IMR-90 (cell line): ENCODE measurements around the gene FAF1. TPM values are rescaled to one million over a fixed set of nuclear protein-coding genes. Genes with fewer than 3 reads are reported as not detected.

Experiments
- ATAC-seq: fragments of 200-7000 bp; cut with Tn5 transposase; 2 replicates; pipeline ENCODE4 v1.9.1; 2020; ENCODE audit warnings: low read depth, mild to moderate bottlenecking, moderate library complexity
- BruUV-seq: library from RNA; stranded (reverse); fragments of 400-500 nt; replicated peaks from 2 replicates; lab custom pipeline; 2021; lab: Mats Ljungman, UMichigan
- CTCF ChIA-PET: fragments of 300-600 bp; formaldehyde crosslinking; extraction: SDS; loops from one replicate; lab custom pipeline; 2021; ENCODE audit warnings: antibody characterized with exemption; lab: Yijun Ruan, JAX
- POLR2A ChIA-PET: fragments of 300-600 bp; sonication (Branson Sonifier 250); formaldehyde crosslinking; loops from one replicate; lab custom pipeline; 2022; ENCODE audit warnings: antibody characterized with exemption; ENCODE audit not compliant: unreplicated experiment; lab: Charles Lee
- DNase-seq: peaks from one replicate; pipeline ENCODE4 v3.0.0; 2013
- H2AFZ ChIP-seq: replicated peaks from 2 replicates; pipeline ENCODE3; 2013; ENCODE audit warnings: low read length, mild to moderate bottlenecking; ENCODE audit not compliant: poor library complexity
- H2AK5ac ChIP-seq: 2 replicates; pipeline ENCODE4 v1.6.1; 2013; ENCODE audit warnings: low read depth, low read length, inconsistent platforms
- H2AK9ac ChIP-seq: replicated peaks from 2 replicates; pipeline ENCODE3; 2013; ENCODE audit warnings: mild to moderate bottlenecking, low read depth, low read length, moderate library complexity; ENCODE audit not compliant: poor library complexity
- H2BK120ac ChIP-seq: 2 replicates; pipeline ENCODE4 v1.6.1; 2013; ENCODE audit warnings: low read depth, low read length, inconsistent platforms
- H2BK15ac ChIP-seq: 3 replicates; pipeline ENCODE4 v1.6.1; 2013; ENCODE audit warnings: low read depth, low read length, inconsistent platforms
- H2BK20ac ChIP-seq: 2 replicates; pipeline ENCODE4 v1.6.1; 2013; ENCODE audit warnings: low read depth, mild to moderate bottlenecking, inconsistent platforms, low read length, moderate library complexity
- H2BK5ac ChIP-seq: 2 replicates; pipeline ENCODE4 v1.6.1; 2013; ENCODE audit warnings: mild to moderate bottlenecking, low read depth, low read length, inconsistent platforms; ENCODE audit not compliant: poor library complexity, severe bottlenecking
- H3K14ac ChIP-seq: replicated peaks from 2 replicates; pipeline ENCODE4 v1.6.1; 2013; ENCODE audit warnings: low read depth, low read length, inconsistent platforms
- H3K18ac ChIP-seq: 2 replicates; pipeline ENCODE4 v1.6.1; 2013; ENCODE audit warnings: low read depth, low read length, control low read depth
- H3K23ac ChIP-seq: 2 replicates; pipeline ENCODE4 v1.6.1; 2013; ENCODE audit warnings: low read depth, low read length, inconsistent platforms
- H3K27ac ChIP-seq: 2 replicates; pipeline ENCODE4 v1.5.1; 2013; ENCODE audit warnings: mild to moderate bottlenecking, control low read depth, low read length; ENCODE audit not compliant: insufficient read depth
- H3K27me3 ChIP-seq: 2 replicates; pipeline ENCODE4 v1.6.1; 2013; ENCODE audit warnings: low read length; ENCODE audit not compliant: control insufficient read depth, insufficient read depth
- H3K36me3 ChIP-seq: 2 replicates; pipeline ENCODE4 v1.6.1; 2013; ENCODE audit warnings: low read length, mixed read lengths; ENCODE audit not compliant: control insufficient read depth, insufficient read depth
- H3K4ac ChIP-seq: 2 replicates; pipeline ENCODE4 v1.6.1; 2013; ENCODE audit warnings: low read depth, low read length, inconsistent platforms
- H3K4me1 ChIP-seq: 2 replicates; pipeline ENCODE4 v1.6.1; 2013; ENCODE audit warnings: low read length, mixed read lengths; ENCODE audit not compliant: control insufficient read depth, insufficient read depth
- H3K4me2 ChIP-seq: 2 replicates; pipeline ENCODE4 v1.6.1; 2013; ENCODE audit warnings: low read depth, mild to moderate bottlenecking, control low read depth, low read length, moderate library complexity
- H3K4me3 ChIP-seq: 2 replicates; pipeline ENCODE4 v1.5.1; 2013; ENCODE audit warnings: low read depth, mild to moderate bottlenecking, control low read depth, low read length, moderate library complexity; ENCODE audit not compliant: insufficient read depth
- H3K56ac ChIP-seq: 2 replicates; pipeline ENCODE4 v1.6.1; 2013; ENCODE audit warnings: low read length, inconsistent platforms; ENCODE audit not compliant: insufficient read depth; ENCODE audit errors: extremely low read depth
- H3K79me1 ChIP-seq, 2 experiments: 2 replicates each; pipeline ENCODE4 v1.6.1; 2013; ENCODE audit warnings: low read length in 2 of 2, inconsistent platforms in 1 of 2, low read depth in 1 of 2
- H3K9ac ChIP-seq: 2 replicates; pipeline ENCODE4 v1.6.1; 2013; ENCODE audit warnings: low read depth, low read length, control low read depth
- H3K9me1 ChIP-seq: 2 replicates; pipeline ENCODE4 v1.6.1; 2013; ENCODE audit warnings: low read length, inconsistent platforms; ENCODE audit not compliant: insufficient read depth
- H3K9me3 ChIP-seq: 2 replicates; pipeline ENCODE4 v1.6.1; 2013; ENCODE audit warnings: low read length; ENCODE audit not compliant: control insufficient read depth, insufficient read depth
- H4K20me1 ChIP-seq: 2 replicates; pipeline ENCODE4 v1.6.1; 2013; ENCODE audit warnings: low read length, inconsistent platforms; ENCODE audit not compliant: insufficient read depth
- H4K5ac ChIP-seq: 2 replicates; pipeline ENCODE4 v1.6.1; 2013; ENCODE audit warnings: mild to moderate bottlenecking, low read depth, low read length, control low read depth
- H4K8ac ChIP-seq, 2 experiments: 2 replicates each; pipeline ENCODE4 v1.6.1; 2013; ENCODE audit warnings: low read depth in 2 of 2, low read length in 2 of 2, control low read depth in 1 of 2, inconsistent platforms in 1 of 2
- H4K91ac ChIP-seq: 2 replicates; pipeline ENCODE4 v1.6.1; 2013; ENCODE audit warnings: low read depth, low read length, inconsistent platforms; ENCODE audit not compliant: insufficient read depth
- CEBPB ChIP-seq: IDR thresholded peaks from 2 replicates; pipeline ENCODE4 v1.6.1; 2012; ENCODE audit warnings: low read depth, low read length, improper control_type of control experiment
- ELK1 ChIP-seq: fragments of 150-350 bp; IDR thresholded peaks from 2 replicates; pipeline ENCODE4 v1.6.1; 2016; ENCODE audit warnings: low read depth, mild to moderate bottlenecking, low read length, moderate library complexity, borderline replicate concordance
- FOS ChIP-seq: fragments of 150-350 bp; IDR thresholded peaks from 2 replicates; pipeline ENCODE4 v1.6.1; 2016; ENCODE audit warnings: low read depth, low read length
- MAFK ChIP-seq: IDR thresholded peaks from 2 replicates; pipeline ENCODE4 v1.6.1; 2012; ENCODE audit warnings: low read depth, low read length, improper control_type of control experiment
- NFE2L2 ChIP-seq: fragments of 150-350 bp; IDR thresholded peaks from 2 replicates; pipeline ENCODE4 v1.6.1; 2016; ENCODE audit warnings: low read depth, mild to moderate bottlenecking, low read length
- POLR2A ChIP-seq: IDR thresholded peaks from 2 replicates; pipeline ENCODE4 v1.6.1; 2012; ENCODE audit warnings: mild to moderate bottlenecking, low read depth, low read length
- RAD21 ChIP-seq: IDR thresholded peaks from 2 replicates; pipeline ENCODE4 v1.6.1; 2012; ENCODE audit warnings: low read length, improper control_type of control experiment
- RCOR1 ChIP-seq: IDR thresholded peaks from 2 replicates; pipeline ENCODE4 v1.6.1; 2012; ENCODE audit warnings: mild to moderate bottlenecking, low read length, improper control_type of control experiment; ENCODE audit not compliant: insufficient replicate concordance
- SMC3 ChIP-seq: fragments of 150-350 bp; IDR thresholded peaks from 2 replicates; pipeline ENCODE4 v1.6.1; 2016; ENCODE audit warnings: low read depth, mild to moderate bottlenecking, antibody characterized with exemption, low read length, moderate library complexity
- WGBS, 2 experiments: methylation state at CpG; one replicate each; pipeline versions ENCODE4 v1.1.5 to v1.1.7; 2013; ENCODE audit warnings: missing lambda C conversion rate in 2 of 2; ENCODE audit not compliant: insufficient read length in 1 of 2; ENCODE audit errors: extremely low coverage in 2 of 2; 5-methylcytosine and 5-hydroxymethylcytosine counted together
- dilution Hi-C: fragments of 300-500 bp; cut with HindIII; formaldehyde crosslinking; loops from one replicate; pipeline ENCODE4 v1.14.3; 2018; ENCODE audit warnings: low sequenced_read_pairs; ENCODE audit not compliant: unreplicated experiment
- in situ Hi-C: fragments of 300-500 bp; cut with MboI; formaldehyde crosslinking; loops from 3 replicates; pipeline ENCODE4 v1.14.3; 2019; ENCODE audit warnings: low sequenced_read_pairs, inconsistent platforms, mixed read lengths
- intact Hi-C: fragments of 100-400 bp; cut with micrococcal nuclease; formaldehyde crosslinking; loops from 2 replicates; pipeline ENCODE4 v1.10.0; 2022
- polyA plus RNA-seq, 3 experiments: library from polyadenylated mRNA; depleted of rRNA; stranded (reverse); fragments of >200 nt; gene quantifications; 2 replicates each; pipeline ENCODE4 v1.2.3, GENCODE V29; 2012; ENCODE audit warnings: low replicate concordance in 1 of 3
- total RNA-seq: library from RNA; depleted of rRNA; stranded (reverse); fragments of >200 nt; gene quantifications from 2 replicates; pipeline ENCODE4 v1.2.3, GENCODE V29; 2012

Gene FAF1
- total and polyA plus RNA-seq, 2 of the 4 experiments (the other 2 are of a cell fraction): 18.8 to 72.9 TPM

GRCh38 chr1:50553921-50554320, 406.1 kb downstream of the FAF1 start:
- intact Hi-C loops: no loop called here
- dilution Hi-C loops: no loop called here
- Histone ChIP-seq H2AFZ (no peak overlapping the region), H3K9me3 (no peaks in the 10 kb centered on the region), H3K9me1 (no peaks in the 10 kb centered on the region), H2BK15ac (no peak overlapping the region), H3K4me3 (no peak overlapping the region), H4K5ac (no peak overlapping the region), H3K4me1 (peaks cover 4% of the 10 kb centered on the region), H2AK9ac (no peak overlapping the region), H3K27ac (no peak overlapping the region), H2BK20ac (no peak overlapping the region), H4K91ac (no peak overlapping the region), H3K27me3 (no peaks in the 10 kb centered on the region), H3K18ac (no peak overlapping the region), H3K36me3 (peaks cover 2% of the 10 kb centered on the region; the same call in 1 of the 2 replicates), H3K4ac (no peak overlapping the region), H2BK5ac (no peak overlapping the region), H3K9ac (no peak overlapping the region), H2AK5ac (no peak overlapping the region), H3K23ac (no peak overlapping the region), H4K8ac (no peak overlapping the region), H2BK120ac (no peak overlapping the region), H3K56ac (no peak overlapping the region), H3K79me1 (no peaks in the 10 kb centered on the region), H3K14ac (no peak overlapping the region), H4K20me1 (no peaks in the 10 kb centered on the region), H3K4me2 (no peak overlapping the region)
- no peak for TF ChIP-seq ELK1
- TF ChIP-seq RAD21: no peak
- no peak for TF ChIP-seq NFE2L2
- TF ChIP-seq POLR2A: no peak
- no peak for TF ChIP-seq RCOR1
- no peak for TF ChIP-seq MAFK
- no peak for TF ChIP-seq SMC3
- no peak for TF ChIP-seq FOS
- TF ChIP-seq CEBPB: no peak
- no peak for DNase-seq
- no TSS peak for BruUV-seq
- no peak for ATAC-seq
- ChIA-PET CTCF (no interaction called here), POLR2A (no interaction called here)
- in situ Hi-C loops: no loop called here
- 100% methylated on average over 1 of the region's 2 CpGs; no CpG with 5 or more reads in 1 of the 2 experiments for WGBS, 2 experiments
